ENCODE data around the gene PCBP3. TPM values are rescaled to one million over a fixed set of nuclear protein-coding genes. Genes with fewer than 3 reads are reported as not detected.

PCBP3 gene
- total RNA-seq, 1 experiment from 2014 or later, result not detected

GRCh38 chr21:45934085-45934484 is 290.6 kb downstream of the PCBP3 start:
- ATAC-seq, result no peak
- no peaks in the 10 kb centered on the region for H3K9me3 ChIP-seq (ENCODE audit: control insufficient read depth, insufficient read depth, low read depth, low read length)
- no peaks in the 10 kb centered on the region for H3K36me3 ChIP-seq (ENCODE audit: control insufficient read depth, insufficient read depth, low read length)
- no peak overlapping the region for H3K27ac ChIP-seq (ENCODE audit: low read length)
- TF ChIP-seq POLR2AphosphoS5 (IDR thresholded peaks at IDR 0.05; ENCODE audit: low read depth, low read length), result no peak
- BruUV-seq (replicated peaks), result no TSS peak
- H3K27me3 ChIP-seq (ENCODE audit: control insufficient read depth, insufficient read depth, low read length), result no peaks in the 10 kb centered on the region
- ChIA-PET POLR2A (no interaction called here), CTCF (no interaction called here)
- intact Hi-C loops (cut with micrococcal nuclease; ENCODE audit: unreplicated experiment), result no loop called here
- H3K4me3 ChIP-seq (ENCODE audit: low read depth in 2 of 2, low read length in 2 of 2), result no peak overlapping the region
- in situ Hi-C loops (cut with HindIII; ENCODE audit: low pct_unique_long_range_greater_than_20kb, low sequenced_read_pairs), result no loop called here
- no peak for DNase-seq (ENCODE audit: low read depth, low spot score)
- no peaks in the 10 kb centered on the region for H3K4me1 ChIP-seq (ENCODE audit: control insufficient read depth, insufficient read depth, low read length)

GRCh38 chr21:45934554-45934953 is 291.0 kb downstream of the PCBP3 start:
- intact Hi-C loops (cut with micrococcal nuclease; ENCODE audit: unreplicated experiment), result no loop called here
- H3K9me3 ChIP-seq (ENCODE audit: control insufficient read depth, insufficient read depth, low read depth, low read length), result no peaks in the 10 kb centered on the region
- H3K27ac ChIP-seq (ENCODE audit: low read length), result no peak overlapping the region
- H3K27me3 ChIP-seq (ENCODE audit: control insufficient read depth, insufficient read depth, low read length), result no peaks in the 10 kb centered on the region
- H3K36me3 ChIP-seq (ENCODE audit: control insufficient read depth, insufficient read depth, low read length), result no peaks in the 10 kb centered on the region
- TF ChIP-seq SIN3A (IDR thresholded peaks at IDR 0.05; ENCODE audit: borderline replicate concordance, insufficient read depth, low read depth, low read length), result no peak
- no peak for TF ChIP-seq CTCF (IDR thresholded peaks at IDR 0.05)
- TF ChIP-seq REST (IDR thresholded peaks at IDR 0.05; ENCODE audit: insufficient read depth in 1 of 2, low read depth in 2 of 2, low read length in 1 of 2), result no peak
- no peak for TF ChIP-seq POLR2AphosphoS5 (IDR thresholded peaks at IDR 0.05; ENCODE audit: low read depth, low read length)
- no peak for TF ChIP-seq TCF7L2 (IDR thresholded peaks at IDR 0.05; ENCODE audit: low read depth, low read length)
- no peak for ATAC-seq
- no peaks in the 10 kb centered on the region for H3K4me1 ChIP-seq (ENCODE audit: control insufficient read depth, insufficient read depth, low read length)
- in situ Hi-C loops (cut with HindIII; ENCODE audit: low pct_unique_long_range_greater_than_20kb, low sequenced_read_pairs), result no loop called here
- no TSS peak for BruUV-seq (replicated peaks)
- DNase-seq (ENCODE audit: low read depth, low spot score), result no peak
- CTCF ChIA-PET, result no interaction called here
- POLR2A ChIA-PET, result no interaction called here
- no peak overlapping the region for H3K4me3 ChIP-seq (ENCODE audit: low read depth in 2 of 2, low read length in 2 of 2)

GRCh38 chr21:45935628-45936027 is 292.1 kb downstream of the PCBP3 start:
- in situ Hi-C loops (cut with HindIII; ENCODE audit: low pct_unique_long_range_greater_than_20kb, low sequenced_read_pairs) (no loop called here), intact Hi-C loops (cut with micrococcal nuclease; ENCODE audit: unreplicated experiment) (no loop called here)
- no peaks in the 10 kb centered on the region for H3K4me1 ChIP-seq (ENCODE audit: control insufficient read depth, insufficient read depth, low read length)
- H3K36me3 ChIP-seq (ENCODE audit: control insufficient read depth, insufficient read depth, low read length), result no peaks in the 10 kb centered on the region
- no peaks in the 10 kb centered on the region for H3K9me3 ChIP-seq (ENCODE audit: control insufficient read depth, insufficient read depth, low read depth, low read length)
- DNase-seq (ENCODE audit: low read depth, low spot score), result no peak
- BruUV-seq (replicated peaks), result no TSS peak
- no peak for TF ChIP-seq SIN3A (IDR thresholded peaks at IDR 0.05; ENCODE audit: borderline replicate concordance, insufficient read depth, low read depth, low read length)
- no peak for TF ChIP-seq POLR2AphosphoS5 (IDR thresholded peaks at IDR 0.05; ENCODE audit: low read depth, low read length)
- no peak for TF ChIP-seq TCF7L2 (IDR thresholded peaks at IDR 0.05; ENCODE audit: low read depth, low read length)
- TF ChIP-seq CTCF (IDR thresholded peaks at IDR 0.05), result no peak
- TF ChIP-seq REST (IDR thresholded peaks at IDR 0.05; ENCODE audit: insufficient read depth in 1 of 2, low read depth in 2 of 2, low read length in 1 of 2), result no peak
- ATAC-seq, result no peak
- H3K27me3 ChIP-seq (ENCODE audit: control insufficient read depth, insufficient read depth, low read length), result no peaks in the 10 kb centered on the region
- ChIA-PET CTCF (interaction anchor here (0.6 kb wide), 1 partner anchor 20 kb away, joined by 3 read pairs; no protein-coding TSS in a partner anchor), POLR2A (no interaction called here)
- H3K27ac ChIP-seq (ENCODE audit: low read length), result no peak overlapping the region
- H3K4me3 ChIP-seq (ENCODE audit: low read depth in 2 of 2, low read length in 2 of 2), result no peak overlapping the region

Measured in Panc1 (cell line).